Activated naive CD4-positive, alpha-beta T cell treated with Interleukin-2 at 50 U/mL for 16 hours (primary cell): ENCODE results near the gene STPG1.
A peak's percentile ranks its signal among the peaks of the same experiment; 100 is the strongest.

Experiments used
- DNase-seq: peaks from one replicate; pipeline ENCODE4 v3.0.0-alpha.2; 2020

Gene STPG1

GRCh38 chr1:24391882-24392603 lies 21.5 kb downstream of the STPG1 start:
- peak; percentile 73 for DNase-seq

GRCh38 chr1:24390924-24391782 lies 22.4 kb downstream of the STPG1 start:
- peak; percentile 71 for DNase-seq

- no peak for DNase-seq
Observed at GRCh38 chr1:24389231-24389678, 24.3 kb downstream of the STPG1 start.

GRCh38 chr1:24388331-24388885 lies 25.2 kb downstream of the STPG1 start:
- DNase-seq: no peak

- no peak for DNase-seq
Observed at GRCh38 chr1:24387636-24388175, 25.9 kb downstream of the STPG1 start.

- no peak for DNase-seq
Observed at GRCh38 chr1:24386931-24387330, 26.7 kb downstream of the STPG1 start.

GRCh38 chr1:24386241-24386640 lies 27.3 kb downstream of the STPG1 start:
- DNase-seq: no peak

- DNase-seq: peak; percentile 24
Observed at GRCh38 chr1:24385160-24385940, 28.2 kb downstream of the STPG1 start.

- DNase-seq: peak; percentile 63
Observed at GRCh38 chr1:24384251-24385090, 29.1 kb downstream of the STPG1 start.

- no peak for DNase-seq
Observed at GRCh38 chr1:24383381-24383940, 30.1 kb downstream of the STPG1 start.

- no peak for DNase-seq
Observed at GRCh38 chr1:24382165-24382577, 31.4 kb downstream of the STPG1 start.

- DNase-seq: no peak
Observed at GRCh38 chr1:24381256-24381655, 32.3 kb downstream of the STPG1 start.

GRCh38 chr1:24380508-24380907 lies 33.1 kb downstream of the STPG1 start:
- no peak for DNase-seq

- DNase-seq: no peak
Observed at GRCh38 chr1:24379733-24380315, 33.8 kb downstream of the STPG1 start.

- no peak for DNase-seq
Observed at GRCh38 chr1:24374891-24375786, 38.4 kb downstream of the STPG1 start.

GRCh38 chr1:24373710-24374109 lies 39.9 kb downstream of the STPG1 start:
- DNase-seq: no peak

GRCh38 chr1:24373044-24373443 lies 40.5 kb downstream of the STPG1 start:
- DNase-seq: no peak

- DNase-seq: no peak
Observed at GRCh38 chr1:24369801-24370200, 43.8 kb downstream of the STPG1 start.

- no peak for DNase-seq
Observed at GRCh38 chr1:24369199-24369598, 44.4 kb downstream of the STPG1 start.

- no peak for DNase-seq
Observed at GRCh38 chr1:24366707-24367106, 46.9 kb downstream of the STPG1 start.
